MCF 10A (cell line): ENCODE data around the gene ZCCHC24. TPM values are rescaled to one million over a fixed set of nuclear protein-coding genes. Genes with fewer than 3 reads are reported as not detected.

ENCODE experiments used
- BruUV-seq: library from RNA; stranded (reverse); fragments of 400-500 nt; replicated peaks from 2 replicates; lab custom pipeline; 2021; lab: Mats Ljungman, UMichigan
- CTCF ChIA-PET: fragments of 300-600 bp; sonication (Branson Sonifier 250); formaldehyde crosslinking; extraction: SDS; loops from one replicate; lab custom pipeline; 2021; ENCODE audit warnings: antibody characterized with exemption, inconsistent platforms; lab: Yijun Ruan, JAX
- POLR2A ChIA-PET: fragments of 300-600, 350-650 bp; sonication (Branson Sonifier 250); formaldehyde crosslinking; extraction: SDS; loops from one replicate; lab custom pipeline; 2020; ENCODE audit warnings: antibody characterized with exemption, inconsistent platforms; lab: Yijun Ruan, JAX
- DNase-seq: peaks from one replicate; pipeline ENCODE4 v3.0.0-alpha.2; 2018; ENCODE audit not compliant: unreplicated experiment
- H3K27ac Mint-ChIP-seq: one replicate; pipeline ENCODE4 v1.8.0; 2022; ENCODE audit warnings: mild to moderate bottlenecking, low read depth, mixed read lengths; ENCODE audit not compliant: unreplicated experiment
- H3K27me3 Mint-ChIP-seq: one replicate; pipeline ENCODE4 v1.8.0; 2022; ENCODE audit warnings: mixed read lengths; ENCODE audit not compliant: insufficient read depth, unreplicated experiment
- H3K36me3 Mint-ChIP-seq: one replicate; pipeline ENCODE4 v1.8.0; 2022; ENCODE audit warnings: mild to moderate bottlenecking, moderate library complexity, mixed read lengths; ENCODE audit not compliant: insufficient read depth, unreplicated experiment
- H3K4me1 Mint-ChIP-seq: one replicate; pipeline ENCODE4 v1.8.0; 2022; ENCODE audit warnings: mixed read lengths; ENCODE audit not compliant: insufficient read depth, unreplicated experiment
- H3K4me3 Mint-ChIP-seq: one replicate; pipeline ENCODE4 v1.8.0; 2022; ENCODE audit warnings: mild to moderate bottlenecking, moderate library complexity, mixed read lengths; ENCODE audit not compliant: unreplicated experiment
- H3K9me3 Mint-ChIP-seq: one replicate; pipeline ENCODE4 v1.8.0; 2022; ENCODE audit warnings: mixed read lengths; ENCODE audit not compliant: unreplicated experiment
- CTCF ChIP-seq: fragments of 200-600 bp; IDR thresholded peaks from one replicate; pipeline ENCODE4 v1.8.0; 2022; ENCODE audit warnings: antibody characterized with exemption, mild to moderate bottlenecking; ENCODE audit not compliant: unreplicated experiment
- intact Hi-C: fragments of 100-400 bp; cut with micrococcal nuclease; formaldehyde crosslinking; loops from 2 replicates; pipeline ENCODE4 v1.14.1; 2022
- total RNA-seq: library from RNA; stranded (reverse); gene quantifications from 2 replicates; pipeline ENCODE4 v1.2.3, GENCODE V29; 2022

Gene ZCCHC24
- total RNA-seq, 1 experiment from 2014 or later = 2.8 TPM

GRCh38 chr10:79390057-79390456, 55.4 kb downstream of the ZCCHC24 start:
- ChIA-PET CTCF (interaction anchor here (1.0 kb wide), 1 partner anchor 11 kb away, joined by 3 read pairs; no protein-coding TSS in a partner anchor), POLR2A (no interaction called here)
- H3K4me1 Mint-ChIP-seq = no peaks in the 10 kb centered on the region
- no peaks in the 10 kb centered on the region for H3K36me3 Mint-ChIP-seq
- no peak overlapping the region for H3K27ac Mint-ChIP-seq
- no peak for DNase-seq
- no peak overlapping the region for H3K4me3 Mint-ChIP-seq
- TF ChIP-seq CTCF = no peak
- intact Hi-C loops = no loop called here
- no peaks in the 10 kb centered on the region for H3K9me3 Mint-ChIP-seq
- H3K27me3 Mint-ChIP-seq = no peaks in the 10 kb centered on the region
- BruUV-seq = no TSS peak

DNA sequence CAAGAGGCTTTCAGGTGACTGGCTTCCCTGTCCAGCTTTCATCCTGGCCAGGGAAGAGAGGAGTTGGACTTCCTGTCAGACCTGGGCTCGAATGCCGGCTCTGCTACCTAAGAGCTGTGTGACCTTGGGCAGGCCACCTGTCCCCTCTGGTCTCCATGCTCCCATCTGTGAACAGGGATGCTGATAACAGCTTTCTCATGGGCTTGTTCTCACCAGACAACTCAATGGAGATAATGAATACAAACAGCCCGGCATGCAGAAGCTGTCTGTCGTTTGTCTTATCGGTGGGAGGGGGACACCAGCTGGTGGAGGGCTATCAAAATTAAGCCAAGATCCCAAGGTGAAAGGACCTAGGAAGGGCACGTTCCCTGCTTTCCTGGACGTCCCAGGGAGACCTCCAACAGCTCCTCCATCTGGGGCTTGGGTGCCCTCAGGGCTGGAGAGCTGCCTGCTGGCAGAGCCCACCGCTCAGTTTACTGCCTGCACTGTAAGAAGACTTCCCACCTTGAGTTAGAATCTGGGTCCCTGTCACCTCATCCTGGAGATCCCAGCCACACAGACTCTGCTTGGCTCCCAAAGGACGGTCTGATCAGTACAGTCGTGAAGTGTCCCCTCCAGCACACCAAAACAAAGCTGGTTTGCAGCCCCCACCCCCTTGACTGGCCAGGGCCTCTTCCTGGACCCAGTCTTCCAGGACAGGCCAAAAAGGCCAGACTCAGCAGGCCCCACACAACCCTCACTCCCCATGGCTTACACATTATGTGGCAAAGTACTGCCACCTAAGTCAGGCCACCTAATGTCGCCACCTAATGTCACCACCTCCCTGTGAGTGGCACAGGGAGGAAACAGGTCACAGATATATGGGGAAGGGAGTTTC, 57.2 kb downstream of the ZCCHC24 start:
- POLR2A ChIA-PET = interaction anchor here (0.7 kb wide), 1 partner anchor 18 kb away, joined by 3 read pairs; no protein-coding TSS in a partner anchor
- H3K27ac Mint-ChIP-seq = no peak overlapping the region
- no TSS peak for BruUV-seq
- no peaks in the 10 kb centered on the region for H3K36me3 Mint-ChIP-seq
- H3K4me1 Mint-ChIP-seq = no peaks in the 10 kb centered on the region
- H3K9me3 Mint-ChIP-seq = no peaks in the 10 kb centered on the region
- H3K27me3 Mint-ChIP-seq = no peaks in the 10 kb centered on the region
- no peak for DNase-seq
- intact Hi-C loops = no loop called here
- TF ChIP-seq CTCF = no peak
- CTCF ChIA-PET = interaction anchor here (0.6 to 1.1 kb wide), 3 partner anchors 13 to 80 kb away, joined by 3 read pairs; no protein-coding TSS in a partner anchor
- H3K4me3 Mint-ChIP-seq = no peak overlapping the region

DNA sequence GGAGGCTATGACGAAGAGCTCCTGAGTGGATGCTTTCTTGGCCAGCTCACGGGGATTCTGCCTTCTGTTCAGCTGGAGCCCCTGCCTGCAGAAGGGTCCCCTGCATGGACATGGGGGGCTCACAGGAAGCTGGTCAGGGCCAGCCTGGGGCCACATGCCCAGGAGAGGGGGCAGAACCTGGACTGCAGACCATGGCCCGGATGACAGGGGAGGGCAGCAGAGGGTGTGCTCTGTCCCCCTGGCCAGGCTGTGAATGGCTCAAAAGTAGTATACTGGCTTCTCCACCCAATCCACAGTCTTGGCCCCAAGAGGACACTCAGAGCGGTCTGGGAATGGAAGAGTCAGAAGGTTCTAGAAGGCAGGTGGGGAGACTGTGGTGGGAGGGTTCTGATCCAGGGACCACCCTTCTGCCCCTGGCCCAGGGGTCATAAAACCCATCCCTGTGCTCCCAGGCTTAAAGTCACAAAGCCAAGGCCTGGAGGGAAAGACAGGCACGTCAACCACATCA, 57.9 kb downstream of the ZCCHC24 start:
- intact Hi-C loops = no loop called here
- H3K36me3 Mint-ChIP-seq = peaks cover 2% of the 10 kb centered on the region
- DNase-seq = no peak
- H3K27ac Mint-ChIP-seq = no peak overlapping the region
- H3K27me3 Mint-ChIP-seq = no peaks in the 10 kb centered on the region
- no peak for TF ChIP-seq CTCF
- POLR2A ChIA-PET = no interaction called here
- no peak overlapping the region for H3K4me3 Mint-ChIP-seq
- no peaks in the 10 kb centered on the region for H3K4me1 Mint-ChIP-seq
- CTCF ChIA-PET = interaction anchor here (0.6 to 1.1 kb wide), 2 partner anchors 12 to 37 kb away, joined by 3 read pairs; no protein-coding TSS in a partner anchor
- no peaks in the 10 kb centered on the region for H3K9me3 Mint-ChIP-seq
- BruUV-seq = no TSS peak
